Measurements from ENCODE around the gene EDN3. TPM values are rescaled to one million over a fixed set of nuclear protein-coding genes. Genes with fewer than 3 reads are reported as not detected.

Gene EDN3
- total and polyA plus RNA-seq, 9 of the 15 experiments (the other 6 are each of a cell fraction or from before 2014, with no cell fraction given): not detected

DNA sequence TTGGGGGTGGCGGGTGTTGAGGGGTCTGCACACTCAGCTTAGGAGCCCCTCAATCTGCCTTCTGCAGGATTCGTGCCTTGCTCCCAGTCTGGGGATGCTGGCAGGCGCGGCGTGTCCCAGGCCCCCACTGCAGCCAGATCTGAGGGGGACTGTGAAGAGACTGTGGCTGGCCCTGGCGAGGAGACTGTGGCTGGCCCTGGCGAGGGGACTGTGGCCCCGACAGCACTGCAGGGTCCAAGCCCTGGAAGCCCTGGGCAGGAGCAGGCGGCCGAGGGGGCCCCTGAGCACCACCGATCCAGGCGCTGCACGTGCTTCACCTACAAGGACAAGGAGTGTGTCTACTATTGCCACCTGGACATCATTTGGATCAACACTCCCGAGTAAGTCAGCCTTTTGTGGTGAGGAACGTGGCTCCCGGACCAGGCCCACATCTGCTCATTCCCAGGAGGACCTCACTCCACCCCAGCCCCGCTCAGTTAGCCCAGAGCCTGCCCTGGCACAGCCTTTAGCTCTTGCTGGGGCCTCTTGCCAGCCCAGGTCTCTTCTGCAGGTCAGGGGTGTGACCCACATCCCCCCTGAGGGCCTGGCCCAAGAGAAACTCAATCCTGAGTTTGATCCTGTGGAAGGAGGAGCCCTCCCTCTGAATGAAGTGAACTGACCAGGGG is 1.1 kb downstream of the EDN3 start (continued):
- no peak for TF ChIP-seq RBM15 (IDR thresholded peaks at IDR 0.05; ENCODE audit: insufficient read depth, low read length)
- TF ChIP-seq ZFPM2 (CRISPR knock-in tag; IDR thresholded peaks at IDR 0.05): no peak
- TF ChIP-seq ZNF431 (CRISPR knock-in tag; IDR thresholded peaks at IDR 0.05): no peak
- no peak for TF ChIP-seq SAFB2 (IDR thresholded peaks at IDR 0.05; ENCODE audit: borderline replicate concordance, low read depth, low read length, severe bottlenecking)

DNA sequence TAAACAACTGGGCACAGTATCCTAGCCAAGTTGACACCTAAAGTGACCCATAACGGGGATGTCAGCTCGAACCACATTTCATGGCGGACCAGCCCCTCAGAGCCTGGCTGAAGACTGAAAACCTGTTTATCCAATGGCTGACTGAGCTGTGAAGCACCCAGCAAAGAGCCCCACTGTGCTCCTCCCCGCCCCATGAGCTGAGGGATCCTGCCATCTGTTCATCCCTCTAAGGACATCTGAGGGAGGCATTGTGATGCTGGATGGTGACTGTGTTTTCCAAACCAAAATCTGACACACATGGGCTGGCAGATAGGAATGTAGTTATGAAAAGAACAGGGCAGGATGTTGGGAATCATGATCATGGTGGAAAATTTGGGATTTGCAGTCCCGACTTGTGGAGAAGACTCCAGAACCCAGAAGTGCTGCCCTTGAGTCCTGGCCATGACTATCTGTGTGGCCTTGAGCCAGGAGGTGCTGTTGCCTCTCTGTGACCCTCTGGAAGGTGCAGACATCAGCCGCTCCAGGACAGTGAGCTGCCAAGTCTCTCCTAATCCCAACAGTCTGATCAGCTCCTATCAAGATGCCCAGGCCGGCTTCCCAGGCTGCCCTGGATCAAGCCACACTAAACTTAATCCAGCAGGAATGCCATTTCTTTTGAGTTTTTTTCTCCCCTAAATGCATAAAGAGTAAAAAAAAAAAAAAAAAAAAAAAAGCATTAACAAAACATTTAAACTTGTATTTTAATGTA is 5.7 kb downstream of the EDN3 start:
- 0% methylated on average over 7 of the region's 7 CpGs for WGBS (ENCODE audit: insufficient coverage, low coverage, missing lambda C conversion rate)
- peaks cover 0 to 18% of the 10 kb centered on the region in 2 experiments; a peak in 2 of 5 replicates for H3K27me3 ChIP-seq (ENCODE audit: control insufficient read depth in 2 of 2, insufficient read depth in 2 of 2, low read length in 2 of 2)
- no peaks in the 10 kb centered on the region for H3K36me3 ChIP-seq (ENCODE audit: control insufficient read depth, insufficient read depth, low read length)
- FAIRE-seq (no peak), DNase-seq (ENCODE audit: extremely low read depth in 1 of 4, low spot score in 3 of 4) (no peak), ATAC-seq (no peak)
- no peak overlapping the region for H3K27ac ChIP-seq (ENCODE audit: extremely low read depth, low read depth, low read length)
- no peak overlapping the region for H2AFZ ChIP-seq (ENCODE audit: low read depth, low read length)
- no peaks in the 10 kb centered on the region for H3K9me1 ChIP-seq (ENCODE audit: control insufficient read depth, insufficient read depth, low read length)
- intact Hi-C loops (cut with micrococcal nuclease): no loop called here
- in situ Hi-C loops (cut with MboI): no loop called here
- POLR2A ChIA-PET: no interaction called here
- CTCF ChIA-PET (ENCODE audit: low intra/inter-chr PET ratio): no interaction called here
- no peaks in the 10 kb centered on the region; the same call in 1 of the 2 replicates for H4K20me1 ChIP-seq (replicated peaks; ENCODE audit: control insufficient read depth, insufficient read depth, low read length)
- no peak overlapping the region for H3K9ac ChIP-seq (ENCODE audit: insufficient read depth in 1 of 2, low read depth in 2 of 2, low read length in 2 of 2)
- no peaks in the 10 kb centered on the region for H3K9me3 ChIP-seq (replicated peaks; ENCODE audit: control insufficient read depth, insufficient read depth, low read depth, low read length)
- TF ChIP-seq FOXM1 (IDR thresholded peaks at IDR 0.05; ENCODE audit: low read depth) (no peak), FOXM1 (CRISPR knock-in tag; IDR thresholded peaks at IDR 0.05; ENCODE audit: low read depth) (no peak)
- H3K4me1 ChIP-seq (replicated peaks in 1 of 2; ENCODE audit: control insufficient read depth in 2 of 2, insufficient read depth in 2 of 2, low read length in 2 of 2): no peaks in the 10 kb centered on the region; a peak in 1 of 5 replicates
- no peaks in the 10 kb centered on the region for H3K79me2 ChIP-seq (ENCODE audit: control insufficient read depth, insufficient read depth, low read length)
- no peak overlapping the region for H3K4me3 ChIP-seq
- H3K4me2 ChIP-seq (ENCODE audit: insufficient read depth, low read length): no peak overlapping the region
- BruUV-seq (replicated peaks): no TSS peak

All from K562 (cell line).